GM12891 (cell line): ENCODE data around the gene UFSP2.

Experiments used
- POLR2A ChIP-seq: IDR thresholded peaks from 2 replicates; pipeline ENCODE4 v1.6.1; 2011; ENCODE audit warnings: low read depth, low read length, control low read depth
- POLR2AphosphoS5 ChIP-seq: IDR thresholded peaks from 2 replicates; pipeline ENCODE4 v1.6.1; 2011; ENCODE audit warnings: low read depth, low read length, control low read depth
- POU2F2 ChIP-seq: IDR thresholded peaks from 2 replicates; pipeline ENCODE4 v1.6.1; 2011; ENCODE audit warnings: low read depth, mild to moderate bottlenecking, control low read depth, low read length, moderate library complexity
- SPI1 ChIP-seq: IDR thresholded peaks from 2 replicates; pipeline ENCODE4 v1.6.1; 2011; ENCODE audit warnings: low read depth, low read length, control low read depth
- TAF1 ChIP-seq: IDR thresholded peaks from 2 replicates; pipeline ENCODE4 v1.6.1; 2011; ENCODE audit warnings: low read depth, low read length, control low read depth

DNA sequence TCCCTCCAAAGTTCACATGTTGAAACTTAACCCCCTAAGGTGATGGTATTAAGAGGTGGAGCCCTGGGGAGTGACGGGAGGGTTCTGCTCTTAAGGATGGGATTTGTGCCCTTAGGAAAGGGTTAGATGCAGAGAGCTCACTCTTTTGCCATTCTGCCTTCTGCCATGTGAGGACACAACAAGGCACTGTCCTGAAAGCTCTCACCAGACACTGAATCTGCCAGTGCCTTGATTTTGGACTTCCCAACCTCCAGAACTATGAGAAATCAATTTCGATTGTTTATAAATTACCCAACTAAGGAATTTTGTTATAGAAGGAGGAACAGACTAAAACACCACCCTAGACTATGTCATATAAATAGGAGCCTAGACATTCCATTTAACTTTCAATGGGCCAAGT, 41.7 kb downstream of the UFSP2 start:
- TF ChIP-seq POLR2A (no peak), POLR2AphosphoS5 (no peak), TAF1 (no peak), SPI1 (no peak), POU2F2 (no peak)
